NCI-H69 (cell line): ENCODE data around the gene SNX14.

Experiments used
- DNase-seq: peaks from one replicate; lab custom pipeline; 2025; lab: John Stamatoyannopoulos, UW

SNX14 gene

DNA sequence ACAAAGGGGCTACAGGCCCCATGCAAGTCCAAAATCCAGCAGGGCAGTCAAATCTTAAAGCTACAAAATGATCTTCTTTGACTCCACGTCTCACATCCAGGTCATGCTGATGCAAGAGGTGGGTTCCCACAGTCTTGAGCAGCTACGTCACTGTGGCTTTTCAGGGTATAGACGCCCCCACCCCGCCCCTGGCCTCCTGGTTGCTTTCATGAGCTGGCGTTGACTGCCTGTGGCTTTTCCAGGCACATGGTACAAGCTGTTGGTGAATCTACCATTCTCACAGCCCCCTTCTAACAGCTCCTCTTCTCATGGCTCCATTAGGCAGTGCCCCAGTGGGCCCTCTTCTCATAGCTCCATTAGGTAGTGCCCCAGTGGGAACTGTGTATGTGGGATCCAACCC is 96.8 kb downstream of the SNX14 start:
- no peak for DNase-seq

DNA sequence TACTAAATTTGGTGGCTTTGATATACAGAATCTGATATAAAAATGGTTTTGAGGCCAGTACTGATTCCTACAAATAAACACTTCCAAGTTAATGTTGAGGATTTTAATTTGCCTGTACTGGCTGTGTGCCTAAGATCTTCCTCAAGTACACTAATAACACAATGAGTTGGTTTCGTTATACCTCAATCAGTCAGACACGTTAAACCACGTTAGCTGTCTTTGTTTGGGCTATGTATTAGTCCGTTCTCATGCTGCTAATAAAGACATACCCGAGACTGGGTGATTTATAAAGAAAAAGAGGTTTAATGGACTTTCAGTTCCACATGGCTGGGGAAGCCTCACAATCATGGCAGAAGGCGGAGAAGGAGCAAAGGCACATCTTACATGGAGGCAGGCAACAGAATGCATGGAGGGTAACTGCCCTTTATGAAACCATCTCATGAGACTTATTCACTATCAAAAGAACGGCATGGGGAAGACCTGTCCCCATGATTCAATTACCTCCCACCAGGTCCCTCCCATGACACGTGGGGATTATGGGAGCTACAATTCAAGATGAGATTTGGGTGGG is 97.6 kb downstream of the SNX14 start:
- no peak for DNase-seq

- DNase-seq, result no peak
Measured at GRCh38 chr6:85494547-85495536, 98.8 kb downstream of the SNX14 start.

DNA sequence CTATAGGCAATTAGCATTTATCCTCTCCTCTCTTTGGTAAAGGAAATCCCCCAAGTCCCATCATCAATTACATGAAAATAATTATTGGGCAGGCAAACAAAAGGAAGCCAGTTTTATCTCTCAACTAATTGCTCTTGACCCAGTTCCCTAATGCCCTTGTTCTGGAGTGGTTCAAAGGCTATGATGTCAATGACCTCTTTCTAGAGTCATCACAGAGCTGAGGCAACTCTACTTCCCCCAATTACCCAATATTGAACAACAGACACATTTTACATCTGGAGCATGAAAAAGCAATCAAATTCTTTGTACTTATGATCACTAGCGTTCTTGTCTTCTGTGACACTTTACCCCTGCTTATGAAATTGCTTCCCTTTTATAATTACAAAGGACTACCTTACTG is 100.3 kb downstream of the SNX14 start:
- no peak for DNase-seq

GRCh38 chr6:85490516-85491248 is 103.0 kb downstream of the SNX14 start:
- DNase-seq, result no peak

GRCh38 chr6:85484948-85485347 is 108.7 kb downstream of the SNX14 start:
- DNase-seq, result peak; percentile 94

DNA sequence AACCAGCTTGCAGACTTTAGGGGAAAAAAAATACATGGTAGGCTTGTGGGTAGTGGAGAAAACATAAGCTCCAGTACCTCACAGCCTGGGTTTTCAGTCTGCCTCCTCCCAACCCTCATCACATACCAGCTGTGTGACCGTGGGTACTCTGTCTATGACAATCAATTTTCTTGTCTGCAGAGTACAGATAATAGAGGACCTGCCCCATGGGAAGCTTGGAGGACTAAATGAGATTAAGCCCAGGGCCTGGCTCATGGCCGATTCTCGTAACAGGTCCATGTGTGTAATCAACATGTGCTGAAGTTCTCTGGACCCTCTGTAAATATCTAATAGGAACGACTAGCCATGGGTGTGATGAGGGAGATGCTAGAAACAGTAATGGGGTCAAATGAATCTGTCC is 109.8 kb downstream of the SNX14 start:
- DNase-seq, result no peak

- peak; percentile 69 for DNase-seq
Measured at GRCh38 chr6:85482905-85483700, 110.6 kb downstream of the SNX14 start.

DNA sequence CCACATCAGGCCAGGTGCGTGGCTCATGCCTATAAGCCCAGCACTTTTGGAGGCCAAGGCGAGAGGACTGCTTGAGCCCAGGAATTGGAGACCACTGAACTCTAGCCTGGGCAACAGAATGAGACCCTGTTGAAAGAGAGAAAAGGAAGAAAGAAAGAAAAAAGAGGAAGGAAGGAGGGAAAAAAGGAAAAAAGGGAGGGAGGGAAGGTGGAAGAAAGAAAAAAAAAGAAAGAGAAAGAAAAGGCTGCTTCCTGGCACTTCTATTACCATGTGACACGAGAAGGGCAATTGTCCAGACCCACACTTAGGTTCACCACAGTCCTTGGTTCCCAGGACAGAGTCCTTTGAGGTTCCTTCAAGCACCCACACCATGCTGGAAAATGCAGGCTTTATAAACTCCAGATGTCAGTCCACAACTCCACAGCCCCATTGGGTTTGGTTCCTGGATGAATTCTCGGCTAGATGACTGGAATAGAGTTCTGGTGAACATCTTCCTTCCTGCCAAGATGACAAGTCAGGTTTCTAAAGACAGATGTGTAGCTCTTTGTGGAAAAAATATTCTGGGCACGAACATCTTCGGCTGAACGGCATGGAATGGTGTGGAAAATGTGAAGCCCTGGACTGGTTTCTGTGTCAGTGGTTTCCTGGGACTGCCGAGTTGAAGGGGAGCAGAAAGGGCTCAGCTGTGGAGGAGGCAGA is 111.3 kb downstream of the SNX14 start:
- no peak for DNase-seq

GRCh38 chr6:85479208-85479607 is 114.5 kb downstream of the SNX14 start:
- no peak for DNase-seq

- DNase-seq, result no peak
Measured at GRCh38 chr6:85476532-85476931, 117.1 kb downstream of the SNX14 start.

DNA sequence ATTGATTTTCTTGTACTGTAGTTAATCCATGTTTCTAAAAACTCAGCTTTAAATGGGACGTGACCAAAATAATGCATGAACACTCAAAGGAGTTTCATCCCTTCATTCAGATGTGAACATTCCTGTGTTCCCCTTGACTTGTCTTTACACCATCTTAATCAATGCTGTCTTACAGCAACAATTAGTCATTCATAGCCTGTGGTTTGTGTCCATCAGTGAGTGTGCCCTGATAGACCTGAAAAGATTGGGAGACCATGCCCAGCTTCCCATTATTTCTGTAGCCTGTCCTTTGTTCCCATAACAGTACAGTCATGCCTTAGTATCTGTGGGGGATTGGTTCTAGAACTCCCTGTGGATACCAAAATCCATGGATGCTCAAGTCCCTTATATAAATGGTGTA is 119.9 kb downstream of the SNX14 start:
- no peak for DNase-seq

- DNase-seq, result no peak
Measured at GRCh38 chr6:85472744-85473143, 120.9 kb downstream of the SNX14 start.

DNA sequence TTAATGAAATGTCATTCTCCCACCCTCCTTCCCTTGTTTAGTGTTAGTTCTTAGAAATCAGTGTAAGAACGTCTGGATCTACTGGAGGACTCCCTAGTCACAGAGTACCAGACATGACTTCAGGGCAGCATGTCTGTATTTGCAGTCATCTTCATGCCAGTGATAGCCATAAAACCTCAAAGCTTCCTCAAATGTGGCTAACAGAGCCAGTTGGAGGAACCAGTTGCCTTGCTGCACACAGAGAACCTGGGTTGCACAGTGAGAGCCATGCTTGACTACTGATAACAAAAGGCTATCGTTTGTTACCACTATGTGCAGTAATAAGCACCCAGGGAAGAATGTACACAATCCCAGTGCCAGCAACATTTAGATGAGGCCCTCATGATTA is 123.6 kb downstream of the SNX14 start:
- peak; percentile 58 for DNase-seq

DNA sequence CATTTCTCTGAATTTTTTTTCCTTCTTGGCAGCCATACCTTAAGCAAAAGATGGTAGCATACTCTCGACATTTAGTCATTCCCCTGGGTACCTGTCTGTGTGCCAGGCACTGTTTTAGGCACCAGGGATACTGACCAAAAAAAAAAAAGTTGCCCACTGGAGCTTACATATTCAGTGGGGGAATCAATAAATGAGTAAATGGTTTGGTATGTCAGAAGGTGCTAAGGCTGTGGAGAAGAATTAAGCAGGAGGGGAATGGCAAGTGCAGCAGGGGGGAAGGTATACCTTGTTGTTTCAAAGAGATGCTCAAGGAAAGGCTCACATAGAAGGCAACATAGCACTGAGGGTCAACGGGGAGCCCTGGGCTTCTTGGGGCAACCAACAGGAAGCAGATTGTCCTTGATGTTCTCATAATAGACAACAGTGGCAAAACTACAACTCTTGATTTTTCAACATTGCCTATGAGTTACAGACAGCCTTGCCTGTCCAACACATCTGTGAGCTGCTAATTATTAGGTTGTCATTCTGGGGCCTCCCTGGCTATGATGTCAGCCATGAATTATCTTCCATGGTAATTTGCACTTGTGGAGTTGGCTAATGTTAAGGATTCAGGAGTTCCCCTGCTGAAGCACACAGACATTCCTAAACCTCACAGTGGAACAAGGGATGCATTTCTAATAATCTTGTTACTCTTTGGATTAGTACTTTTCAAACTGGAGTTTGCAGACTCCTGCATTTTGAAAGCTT is 124.2 kb downstream of the SNX14 start:
- DNase-seq, result peak; percentile 66

- DNase-seq, result no peak
Measured at GRCh38 chr6:85468326-85468725, 125.3 kb downstream of the SNX14 start.

DNA sequence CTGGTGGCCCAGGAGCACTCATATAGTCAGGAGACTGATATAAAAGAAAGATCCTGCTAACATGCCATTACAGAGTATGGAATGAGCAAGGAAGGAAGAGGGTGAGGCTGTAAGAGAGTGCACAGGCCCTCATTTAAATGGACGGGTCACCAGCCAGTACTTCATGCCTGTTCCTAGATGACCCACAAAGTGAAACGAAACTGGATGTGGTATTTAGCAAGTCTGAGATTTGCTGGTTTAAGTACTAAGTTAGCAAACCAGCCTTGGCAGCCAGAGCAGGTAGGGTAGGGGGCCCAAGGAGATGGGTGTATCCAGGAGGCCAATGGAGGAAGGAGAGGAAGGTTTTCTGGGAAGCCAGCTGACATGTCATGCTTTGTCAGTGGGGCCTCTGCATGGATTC is 127.9 kb downstream of the SNX14 start:
- DNase-seq, result no peak

DNA sequence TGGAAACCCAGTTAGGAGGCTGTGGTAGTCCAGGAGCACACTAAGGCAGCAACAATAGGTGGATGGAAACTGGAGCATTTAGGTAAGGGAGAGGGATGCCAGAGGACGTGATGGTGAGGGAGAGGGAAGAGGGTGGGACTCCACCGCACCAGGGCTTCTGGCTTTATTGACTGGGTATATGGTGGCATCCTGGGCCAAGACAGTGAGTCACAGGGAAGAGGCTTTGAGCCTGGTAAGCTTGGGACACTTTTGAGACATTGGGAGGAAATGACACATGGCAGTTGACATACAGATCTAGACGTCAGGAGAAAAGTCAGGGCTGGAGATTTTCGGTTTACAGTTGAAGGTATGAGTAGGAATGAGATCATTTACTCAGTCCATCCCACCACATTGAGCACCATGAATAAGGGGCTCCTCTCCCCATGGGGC is 128.9 kb downstream of the SNX14 start:
- no peak for DNase-seq

DNA sequence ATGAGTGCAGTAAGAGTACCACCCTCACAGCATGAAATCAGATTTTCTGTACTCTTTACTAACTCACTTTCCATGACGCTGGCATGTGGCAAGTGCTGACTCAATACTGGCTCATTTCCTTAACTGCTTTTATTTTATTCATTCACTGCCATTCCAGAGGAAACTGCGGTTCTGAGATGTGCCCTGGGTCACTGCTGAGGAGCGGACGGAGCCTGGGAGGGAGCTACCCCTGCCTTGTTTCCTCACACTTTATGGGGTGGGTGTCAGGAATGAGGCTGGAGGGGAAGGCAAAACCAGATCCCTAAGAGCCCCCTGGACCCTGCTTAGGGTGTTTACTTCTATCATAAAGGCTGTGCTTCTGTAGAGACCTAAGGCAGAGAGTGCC is 129.4 kb downstream of the SNX14 start:
- no peak for DNase-seq

- DNase-seq, result no peak
Measured at GRCh38 chr6:85463621-85464259, 129.9 kb downstream of the SNX14 start.
